ENCODE results near the gene EPSTI1.

The EPSTI1 gene

DNA sequence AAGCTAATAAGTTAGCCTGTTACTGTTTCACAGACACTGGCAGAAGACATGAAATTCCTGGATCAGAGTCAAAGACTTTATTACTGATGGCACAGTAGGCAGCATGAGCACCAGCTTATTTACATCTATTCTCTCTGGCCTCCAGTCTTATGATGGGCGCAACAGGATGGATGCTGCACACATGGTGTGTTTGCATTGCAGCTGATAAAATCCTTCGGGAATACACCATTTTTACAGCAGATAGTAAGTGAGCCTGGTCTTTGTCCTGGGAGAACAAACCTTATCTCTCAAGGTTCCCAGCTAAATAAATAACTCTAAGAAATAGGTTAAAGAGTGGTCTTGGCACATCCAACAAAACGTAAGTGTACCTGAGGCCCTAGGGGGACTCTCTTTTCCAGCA lies 16.0 kb downstream of the EPSTI1 start:
- no peak overlapping the region for H3K4me3 ChIP-seq (ENCODE audit: low read depth, low read length)

DNA sequence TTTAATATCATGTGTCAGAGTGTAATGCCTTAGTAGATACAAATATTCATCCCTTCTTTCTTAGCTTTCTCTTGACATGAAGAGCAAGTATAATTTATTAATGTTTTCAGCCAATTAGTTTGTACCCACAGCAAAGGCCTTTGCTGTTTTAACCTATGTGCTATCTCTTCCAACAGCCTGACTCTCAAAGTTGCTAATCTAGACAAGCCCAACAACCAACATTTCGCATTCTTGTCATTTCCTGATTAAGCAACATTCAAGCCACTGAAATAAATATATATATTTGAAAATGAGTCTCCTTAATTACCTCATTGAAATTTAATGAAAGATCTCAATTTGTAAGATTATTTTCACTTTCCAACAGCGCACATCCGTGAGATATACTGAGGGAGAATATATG lies 18.5 kb downstream of the EPSTI1 start:
- H3K4me3 ChIP-seq (ENCODE audit: low read depth, low read length) = no peak overlapping the region

- H3K4me3 ChIP-seq (ENCODE audit: low read depth, low read length) = no peak overlapping the region
These were observed 20.2 kb downstream of the EPSTI1 start for GRCh38 chr13:42971691-42972347.

GRCh38 chr13:42970824-42971690 lies 21.0 kb downstream of the EPSTI1 start:
- H3K4me3 ChIP-seq (ENCODE audit: low read depth, low read length) = no peak overlapping the region

- no peak overlapping the region for H3K4me3 ChIP-seq (ENCODE audit: low read depth, low read length)
These were observed 22.4 kb downstream of the EPSTI1 start for GRCh38 chr13:42969565-42970172.

- H3K4me3 ChIP-seq (ENCODE audit: low read depth, low read length) = no peak overlapping the region
These were observed 23.1 kb downstream of the EPSTI1 start for GRCh38 chr13:42968906-42969305.

- H3K4me3 ChIP-seq (ENCODE audit: low read depth, low read length) = no peak overlapping the region
These were observed 24.4 kb downstream of the EPSTI1 start for GRCh38 chr13:42967660-42968059.

GRCh38 chr13:42965281-42965680 lies 26.8 kb downstream of the EPSTI1 start:
- H3K4me3 ChIP-seq (ENCODE audit: low read depth, low read length) = no peak overlapping the region

DNA sequence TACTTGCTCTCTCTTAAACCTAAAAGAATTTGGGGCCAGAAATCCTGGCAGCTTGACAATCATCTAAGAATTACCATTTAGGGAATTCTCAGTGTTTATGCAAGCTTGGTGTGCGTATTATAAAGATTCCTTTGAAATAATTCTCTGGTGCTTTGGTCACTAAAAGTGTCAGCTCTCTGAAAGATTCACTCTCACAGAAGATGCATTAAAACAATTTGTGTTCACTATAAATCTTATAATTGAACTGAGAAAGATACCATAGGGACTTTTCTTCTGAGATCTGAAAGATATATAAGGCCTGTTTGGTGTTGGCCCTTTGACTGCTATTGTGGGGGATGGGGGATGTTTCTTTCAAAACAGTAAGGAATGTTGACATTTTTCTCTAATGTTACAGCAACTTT lies 27.3 kb downstream of the EPSTI1 start:
- H3K4me3 ChIP-seq (ENCODE audit: low read depth, low read length) = no peak overlapping the region

GRCh38 chr13:42959615-42960014 lies 32.4 kb downstream of the EPSTI1 start:
- no peak overlapping the region for H3K4me3 ChIP-seq (ENCODE audit: low read depth, low read length)

DNA sequence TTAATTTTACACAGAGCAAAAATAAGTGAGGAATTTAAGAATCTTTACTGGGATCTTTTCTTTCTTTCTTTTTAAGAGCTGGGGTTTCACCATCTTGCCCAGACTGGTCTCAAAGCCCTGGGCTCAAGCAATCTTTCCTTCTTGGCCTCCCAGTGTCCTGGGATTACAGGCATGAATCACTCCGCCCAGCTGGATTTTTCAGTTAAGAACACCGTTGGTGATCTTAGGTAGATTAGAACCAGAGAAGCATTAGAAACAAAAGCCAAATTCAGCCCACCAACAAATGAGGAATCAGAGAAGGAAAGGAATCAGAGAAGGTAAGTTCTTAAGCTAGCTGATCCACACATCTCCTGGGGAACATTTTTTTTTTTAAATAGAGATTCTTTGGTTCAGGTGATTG lies 34.2 kb downstream of the EPSTI1 start:
- H3K4me3 ChIP-seq (ENCODE audit: low read depth, low read length) = no peak overlapping the region

- no peak overlapping the region for H3K4me3 ChIP-seq (ENCODE audit: low read depth, low read length)
These were observed 41.9 kb downstream of the EPSTI1 start for GRCh38 chr13:42950181-42950580.

DNA sequence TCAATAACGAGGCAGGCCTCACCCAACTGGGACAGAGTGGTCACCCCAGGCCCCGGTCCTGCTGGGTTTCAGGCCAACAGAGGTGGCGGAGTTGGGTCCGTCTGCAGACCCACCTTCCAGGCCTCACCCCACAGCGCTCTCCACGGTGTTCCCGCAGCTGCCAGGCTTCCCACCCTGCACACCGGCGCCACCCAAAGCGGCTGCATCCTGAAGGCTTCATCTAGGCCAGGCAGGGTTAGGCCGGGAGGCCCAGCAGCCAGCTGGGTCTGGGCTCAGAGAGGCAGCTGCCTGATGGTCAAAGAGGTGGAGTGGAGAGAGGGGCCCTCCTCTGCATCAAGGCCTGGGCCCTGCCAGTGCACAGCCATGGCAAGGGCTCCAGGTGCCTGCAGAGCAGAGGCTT lies 44.1 kb downstream of the EPSTI1 start:
- H3K4me3 ChIP-seq (ENCODE audit: low read depth, low read length) = no peak overlapping the region

- H3K4me3 ChIP-seq (ENCODE audit: low read depth, low read length) = no peak overlapping the region
These were observed 45.1 kb downstream of the EPSTI1 start for GRCh38 chr13:42946927-42947326.

DNA sequence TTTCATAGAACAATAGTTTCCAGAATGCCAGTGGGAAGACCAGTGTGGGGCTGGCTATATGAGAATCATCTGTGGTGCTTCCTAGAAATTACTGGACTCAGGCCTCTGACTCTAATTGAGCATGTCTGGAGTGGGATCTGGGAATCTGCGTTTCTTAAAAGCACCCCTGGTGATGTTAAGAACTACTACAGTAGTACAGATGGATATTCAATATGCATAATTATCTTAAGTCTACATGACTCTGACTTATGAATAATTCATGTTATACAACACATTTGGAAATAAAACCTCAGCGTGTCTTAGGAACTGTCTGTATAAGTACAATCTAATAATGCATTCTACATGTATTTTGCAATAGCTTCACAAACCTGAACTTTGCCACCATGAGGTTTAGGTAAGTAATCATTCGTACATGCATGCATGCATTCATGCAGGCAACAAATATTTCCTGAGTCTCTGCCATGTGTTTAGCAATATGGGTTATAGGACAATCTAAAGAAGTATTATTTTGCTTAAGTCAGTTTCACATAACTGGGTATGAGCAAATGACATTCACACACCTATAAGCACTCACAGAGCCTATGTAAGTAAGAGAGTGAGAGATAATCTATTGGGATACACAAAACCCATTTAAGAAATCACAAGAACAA lies 62.0 kb downstream of the EPSTI1 start:
- H3K4me3 ChIP-seq (ENCODE audit: low read depth, low read length) = no peak overlapping the region

DNA sequence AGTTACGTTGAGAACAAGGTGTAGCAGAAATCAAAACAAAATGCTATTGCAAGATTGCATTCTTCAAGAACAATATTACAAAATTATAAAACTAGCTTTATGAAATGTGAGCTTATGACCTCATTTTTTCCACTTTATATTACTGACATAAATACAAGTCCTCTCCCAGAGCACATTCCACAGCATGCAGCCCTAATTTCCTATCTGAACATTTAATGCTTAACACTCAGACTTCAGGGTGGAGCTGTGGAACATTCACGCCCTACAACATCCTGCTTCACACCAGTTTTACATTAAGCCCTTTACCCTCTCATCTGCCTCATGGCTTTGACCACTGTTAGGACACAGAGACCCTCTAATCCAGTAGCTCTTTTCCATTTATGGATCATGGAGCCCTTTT lies 65.5 kb downstream of the EPSTI1 start:
- no peak overlapping the region for H3K4me3 ChIP-seq (ENCODE audit: low read depth, low read length)

DNA sequence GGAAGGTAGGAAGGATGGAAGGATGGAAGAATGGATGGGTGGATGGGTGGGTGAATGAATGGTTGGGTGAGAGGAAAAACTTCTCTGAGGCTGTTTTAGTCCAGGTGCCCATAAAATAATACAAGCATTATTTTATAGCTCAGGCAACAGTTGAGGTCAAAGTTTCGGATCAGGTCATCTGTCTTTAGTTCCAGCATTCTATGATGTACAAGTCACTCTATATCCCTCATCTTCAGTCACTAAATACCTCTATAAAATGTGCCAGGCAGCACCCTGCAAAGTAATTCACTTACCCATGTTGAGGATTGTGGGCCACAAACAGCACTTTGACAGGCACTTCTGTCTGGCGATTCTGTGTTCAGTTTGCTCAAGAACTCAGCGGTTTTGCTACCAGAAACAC lies 66.0 kb downstream of the EPSTI1 start:
- no peak overlapping the region for H3K4me3 ChIP-seq (ENCODE audit: low read depth, low read length)

GRCh38 chr13:42925626-42926025 lies 66.4 kb downstream of the EPSTI1 start:
- no peak overlapping the region for H3K4me3 ChIP-seq (ENCODE audit: low read depth, low read length)

GRCh38 chr13:42924344-42924743 lies 67.7 kb downstream of the EPSTI1 start:
- H3K4me3 ChIP-seq (ENCODE audit: low read depth, low read length) = no peak overlapping the region

GRCh38 chr13:42907745-42908144 lies 84.3 kb downstream of the EPSTI1 start:
- H3K4me3 ChIP-seq (ENCODE audit: low read depth, low read length) = no peak overlapping the region

GRCh38 chr13:42906257-42906656 lies 85.8 kb downstream of the EPSTI1 start:
- no peak overlapping the region for H3K4me3 ChIP-seq (ENCODE audit: low read depth, low read length)

GRCh38 chr13:42905579-42905978 lies 86.5 kb downstream of the EPSTI1 start:
- H3K4me3 ChIP-seq (ENCODE audit: low read depth, low read length) = no peak overlapping the region
